Activated effector memory CD4-positive, alpha-beta T cell treated with anti-CD3 and anti-CD28 coated beads, Interleukin-2, amount 50 U/mL, for 16 hours (primary cell): Measurements from ENCODE around the gene SSR1.
"Not testable (repeated sequence)": the region's sequence is repeated elsewhere in the genome, so short reads cannot be mapped to it uniquely, and the experiment has no call there.

Source experiments
- DNase-seq: peaks from one replicate; pipeline ENCODE4 v3.0.0-alpha.2; 2020

The SSR1 gene

DNA sequence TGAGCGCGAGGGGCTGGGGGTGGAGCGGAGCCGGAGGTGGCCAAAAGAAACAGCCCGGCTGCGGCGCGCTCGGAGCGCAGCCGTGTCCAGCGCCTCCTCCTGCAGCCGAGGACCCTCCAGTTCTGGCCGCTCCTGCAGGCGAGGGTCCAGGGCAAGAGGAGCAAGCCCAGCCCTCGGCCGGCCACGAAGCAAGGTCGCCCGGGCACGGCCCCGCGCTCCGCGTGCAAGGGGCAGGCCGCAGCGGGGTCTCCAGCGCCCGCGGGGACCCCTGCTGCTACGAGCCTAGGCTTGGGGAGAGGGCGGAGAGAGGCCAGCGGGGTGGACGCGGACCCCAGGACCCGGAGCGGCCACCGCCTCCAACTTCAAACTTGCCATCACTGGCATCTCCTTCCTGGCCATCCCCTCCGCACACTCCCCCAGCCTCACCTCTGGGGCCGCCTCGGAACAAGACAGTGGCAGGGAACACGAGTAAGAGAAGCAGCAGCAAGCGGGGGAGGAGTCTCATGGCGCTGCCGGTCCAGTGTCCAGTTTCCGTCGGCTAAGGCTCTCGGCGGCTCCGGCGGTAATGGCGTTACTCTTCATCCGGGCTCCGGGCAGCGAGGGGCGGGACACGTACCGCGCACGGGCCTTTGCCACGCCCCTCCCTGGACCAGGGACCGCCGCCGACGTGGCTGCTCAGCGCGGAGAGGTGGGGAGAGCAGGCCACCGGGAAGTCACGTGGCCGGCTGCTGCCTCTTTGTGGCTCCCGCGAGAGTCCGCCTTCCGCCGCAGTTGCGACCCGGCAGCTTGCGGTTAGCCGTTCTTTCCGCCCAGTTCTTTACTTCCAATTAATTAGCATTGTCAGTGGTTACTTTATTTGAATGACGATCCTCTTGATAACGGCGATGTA, at the start of gene SSR1:
SSR1 (minus strand) TSS at position 584 of the 889 bp plus-strand sequence; CDS start at position 505, 79 bp downstream.
- DNase-seq, result peak; percentile 98

DNA sequence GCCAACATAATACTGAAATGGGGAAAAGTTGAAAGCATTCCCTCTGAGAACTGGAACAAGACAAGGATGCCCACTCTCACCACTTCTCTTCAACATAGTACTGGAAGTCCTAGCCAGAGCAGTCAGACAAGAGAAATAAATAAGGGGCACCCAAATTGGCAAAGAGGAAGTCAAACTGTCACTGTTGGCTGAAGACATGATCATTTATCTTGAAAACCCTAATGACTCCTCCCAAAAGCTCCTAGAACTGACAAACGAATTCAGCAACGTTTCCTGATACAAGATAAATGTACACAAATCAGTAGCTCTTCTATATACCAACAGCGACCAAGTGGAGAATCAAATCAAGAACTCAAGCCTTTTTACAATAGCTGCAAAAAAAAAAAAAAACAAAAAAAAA, 38.9 kb upstream of the SSR1 start:
- DNase-seq, result not testable (repeated sequence)

DNA sequence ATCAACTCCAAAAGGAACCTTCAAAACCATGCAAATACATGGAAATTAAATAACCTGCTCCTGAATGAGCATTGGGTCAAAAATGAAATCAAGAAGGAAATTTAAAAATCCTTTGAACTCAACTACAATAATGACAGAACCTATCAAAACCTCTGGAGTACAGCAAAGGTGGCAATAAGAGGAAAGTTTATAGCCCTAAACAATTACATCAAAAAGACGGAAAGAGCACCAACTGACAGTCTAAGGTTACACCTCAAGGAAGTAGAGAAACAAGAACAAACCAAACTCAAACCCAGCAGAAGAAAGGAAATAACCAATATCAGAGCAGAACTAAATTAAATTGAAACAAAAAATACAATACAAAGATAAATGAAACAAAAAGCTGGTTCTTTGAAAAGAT, 37.6 kb upstream of the SSR1 start:
- not testable (repeated sequence) for DNase-seq

DNA sequence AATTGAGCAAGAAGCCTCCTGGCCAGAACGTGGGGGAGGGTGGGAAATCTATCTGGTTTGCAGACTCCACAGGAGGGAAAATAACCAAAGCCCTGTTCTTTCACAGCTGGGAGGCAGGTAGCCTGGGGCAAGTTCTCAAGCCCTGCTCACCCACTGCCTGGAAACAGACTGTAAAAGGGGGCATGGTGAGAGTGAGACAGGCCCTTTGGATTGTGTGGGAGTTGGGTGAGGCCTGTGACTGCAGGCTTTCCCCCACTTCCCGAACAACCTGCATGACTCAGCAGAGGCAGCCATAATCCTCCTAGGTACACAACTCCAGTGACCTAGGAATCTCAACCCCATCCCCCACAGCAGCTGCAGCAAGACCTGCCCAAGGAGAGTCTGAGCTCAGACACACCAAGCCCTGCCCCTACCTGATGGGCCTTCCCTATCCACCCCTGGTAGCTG, 34.6 kb upstream of the SSR1 start:
- DNase-seq, result not testable (repeated sequence)

DNA sequence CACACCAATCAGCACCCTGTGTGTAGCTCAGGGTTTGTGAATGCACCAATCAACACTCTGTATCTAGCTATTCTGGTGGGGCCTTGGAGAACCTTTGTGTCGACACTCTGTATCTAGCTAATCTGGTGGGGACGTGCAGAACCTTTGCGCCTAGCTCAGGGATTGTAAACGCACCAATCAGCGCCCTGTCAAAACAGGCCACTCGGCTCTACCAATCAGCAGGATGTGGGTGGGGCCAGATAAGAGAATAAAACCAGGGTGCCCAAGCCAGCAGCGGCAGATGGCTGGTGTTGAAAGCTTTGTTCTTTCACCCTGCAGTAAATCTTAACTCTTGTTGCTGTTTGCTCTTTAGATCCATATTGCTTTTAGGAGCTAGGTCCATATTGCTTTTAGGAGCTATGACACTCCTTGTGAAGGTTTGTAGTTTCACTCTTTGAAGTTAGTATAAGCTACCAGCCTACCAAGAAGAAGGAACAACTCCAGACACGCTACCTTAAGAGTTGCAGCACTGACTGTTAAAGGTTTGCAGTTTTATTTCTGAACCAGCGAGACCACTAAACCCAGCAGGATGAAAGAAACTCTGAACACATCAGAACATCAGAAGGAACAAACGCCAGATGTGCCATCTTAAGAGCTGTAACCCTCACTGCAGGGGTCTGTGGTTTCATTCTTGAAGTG, 31.9 kb upstream of the SSR1 start:
- DNase-seq, result not testable (repeated sequence)

DNA sequence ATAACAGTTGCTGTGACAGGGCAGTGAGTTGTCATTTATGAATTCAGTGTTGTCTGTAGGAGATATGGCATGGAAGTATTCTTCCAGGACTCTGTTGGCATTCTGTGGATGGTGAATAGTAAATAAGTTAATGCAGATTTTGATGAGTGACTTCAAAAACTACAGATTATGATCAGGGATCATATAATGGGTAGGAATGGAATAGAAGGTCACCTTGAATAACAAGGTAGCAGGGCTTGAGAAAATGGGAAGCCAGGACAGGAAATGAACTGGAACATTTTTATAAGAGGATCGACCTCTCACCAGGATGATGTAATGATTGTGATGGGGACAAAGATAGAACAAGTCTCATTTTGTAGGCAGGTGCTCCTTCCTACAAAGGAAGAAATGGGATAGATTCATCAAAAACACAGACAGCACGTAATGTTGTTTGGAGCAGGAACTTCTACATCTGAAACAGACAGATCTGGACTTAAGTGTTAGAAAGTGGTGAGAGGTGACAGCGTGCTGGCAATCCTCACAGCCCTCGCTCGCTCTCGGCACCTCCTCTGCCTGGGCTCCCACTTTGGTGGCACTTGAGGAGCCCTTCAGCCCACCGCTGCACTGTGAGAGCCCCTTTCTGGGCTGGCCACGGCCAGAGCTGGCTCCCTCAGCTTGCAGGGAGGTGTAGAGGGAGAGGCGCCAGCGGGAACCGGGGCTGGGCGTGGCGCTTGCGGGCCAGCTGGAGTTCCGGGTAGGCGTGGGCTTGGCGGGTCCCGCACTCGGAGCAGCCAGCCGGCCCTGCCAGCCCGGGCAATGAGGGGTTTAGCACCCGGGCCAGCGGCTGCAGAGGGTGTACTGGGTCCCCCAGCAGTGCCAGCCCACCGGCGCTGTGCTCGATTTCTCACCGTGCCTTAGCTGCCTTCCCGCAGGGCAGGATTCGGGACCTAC, 30.8 kb upstream of the SSR1 start:
- DNase-seq, result no peak

DNA sequence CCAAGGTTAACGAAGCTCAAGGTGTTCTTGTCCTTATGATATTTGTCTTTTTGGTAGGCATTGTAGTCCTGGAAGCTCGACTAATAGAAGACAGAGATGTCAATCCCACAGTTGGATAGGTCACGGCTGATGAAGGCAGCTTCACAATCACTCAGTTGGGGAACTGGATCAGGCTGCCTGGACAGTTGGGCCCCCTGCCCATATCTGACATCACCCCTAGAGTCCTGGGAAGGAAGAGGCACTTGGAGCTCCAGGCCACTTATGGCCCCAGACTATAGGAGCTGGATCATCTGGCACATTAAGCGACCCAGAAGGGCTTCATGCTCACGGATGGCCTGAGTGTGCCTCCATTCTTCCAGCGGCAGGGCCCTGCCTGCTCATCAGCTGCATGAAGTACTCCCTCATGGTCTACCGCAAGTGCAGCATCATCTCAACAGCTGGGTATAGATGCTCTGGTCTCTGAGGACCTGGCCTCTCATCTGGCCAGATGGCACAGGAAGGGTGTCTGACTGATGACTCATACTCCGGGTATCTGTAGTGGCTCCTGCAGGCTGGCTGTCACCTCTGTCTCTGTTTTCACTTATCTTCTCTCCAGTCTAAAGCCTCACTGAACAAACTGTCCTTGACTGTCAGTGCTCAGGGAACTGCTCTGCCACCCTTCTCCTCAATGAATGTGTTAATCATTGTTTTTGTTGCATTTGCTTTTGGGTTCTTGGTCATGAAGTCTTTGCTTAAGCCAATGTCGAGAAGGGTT, 29.2 kb upstream of the SSR1 start:
- DNase-seq, result no peak

DNA sequence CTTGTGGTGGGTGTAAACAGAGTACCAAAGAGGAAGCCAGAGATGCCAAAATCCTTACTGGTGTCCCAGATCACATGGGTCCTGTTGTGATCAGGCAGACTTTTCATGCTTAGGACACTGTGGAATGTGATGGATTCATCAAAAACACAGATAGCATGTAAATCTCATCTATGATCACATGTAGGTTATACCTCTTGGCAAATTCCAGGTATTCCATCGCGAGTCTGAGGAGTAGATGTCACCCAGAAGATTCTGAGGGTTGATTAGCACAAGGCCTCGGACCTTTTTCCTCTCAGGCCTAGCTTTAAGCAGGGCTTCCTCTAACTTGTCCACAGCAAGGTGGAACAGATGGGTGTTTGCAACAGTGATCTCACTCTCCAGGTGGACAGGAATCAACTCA, 28.3 kb upstream of the SSR1 start:
- DNase-seq, result no peak

DNA sequence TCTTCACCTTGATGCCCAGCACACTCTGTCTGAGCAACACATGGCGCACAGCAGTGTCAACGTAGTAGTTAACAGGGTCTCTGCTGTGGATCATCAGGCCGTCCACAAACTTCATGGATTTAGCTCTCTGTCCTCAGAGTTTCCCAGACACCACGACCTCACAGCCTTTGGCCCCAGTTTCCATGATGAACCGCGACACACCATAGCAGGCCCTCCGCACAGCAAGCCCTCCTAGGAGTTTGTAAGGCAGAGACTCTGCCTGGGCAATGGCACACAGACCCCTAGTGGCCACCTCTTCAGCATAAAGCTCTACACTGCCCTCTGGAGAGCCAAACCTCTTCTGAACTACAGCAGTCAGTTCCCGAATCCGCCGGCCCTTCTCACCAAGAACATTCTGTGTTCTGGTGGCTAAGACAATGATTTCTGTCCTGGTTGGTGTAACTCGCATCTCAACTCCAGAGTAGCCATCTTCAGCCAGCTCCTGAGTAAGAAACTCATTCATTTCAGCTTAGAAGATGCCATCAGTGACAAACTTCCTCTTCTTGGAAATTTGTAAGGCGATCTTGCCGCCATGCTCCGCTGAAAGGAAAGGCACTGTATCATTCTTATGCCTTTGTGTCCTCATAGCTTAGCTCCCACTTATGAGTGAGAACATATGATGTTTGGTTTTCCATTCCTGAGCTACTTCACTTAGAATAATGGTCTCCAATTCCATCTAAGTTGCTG, 26.2 kb upstream of the SSR1 start:
- DNase-seq, result not testable (repeated sequence)

DNA sequence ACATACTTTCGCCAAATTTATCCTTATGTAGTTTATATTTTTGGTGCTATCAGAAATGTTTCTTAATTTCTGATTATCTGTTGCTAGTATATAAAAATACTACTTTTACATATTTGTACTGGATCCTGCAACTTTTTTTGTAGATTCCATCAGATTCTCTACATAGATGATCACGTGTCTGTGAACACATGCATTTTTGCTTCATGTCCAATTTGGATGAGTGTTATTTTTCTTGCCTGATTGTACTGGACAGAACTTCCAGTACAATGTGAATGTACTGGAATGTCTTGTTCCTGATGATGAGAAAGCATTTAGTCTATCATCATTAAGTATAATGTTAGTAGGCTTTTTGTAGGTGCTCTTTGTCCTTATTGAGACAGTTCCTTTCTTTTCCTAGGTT, 25.0 kb upstream of the SSR1 start:
- DNase-seq, result no peak

DNA sequence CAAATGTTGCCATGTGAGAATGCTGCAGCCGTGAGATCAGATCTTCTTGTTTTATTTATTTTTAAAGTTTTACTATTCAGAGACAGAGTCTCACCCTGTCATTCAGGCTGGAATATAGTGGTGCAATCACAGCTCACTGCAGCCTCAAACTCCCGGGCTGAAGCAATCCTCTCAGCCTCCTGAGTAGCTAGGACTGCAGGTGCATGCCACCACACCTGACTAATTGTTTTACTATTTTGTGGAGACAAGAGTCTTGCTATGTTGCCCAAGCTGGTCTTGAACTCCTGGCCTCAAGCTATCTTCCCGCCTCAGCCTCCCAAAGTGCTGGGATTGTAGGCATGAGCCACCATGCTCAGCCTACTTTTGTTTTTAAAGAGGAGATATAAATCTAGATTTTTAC, 22.5 kb upstream of the SSR1 start:
- DNase-seq, result no peak

DNA sequence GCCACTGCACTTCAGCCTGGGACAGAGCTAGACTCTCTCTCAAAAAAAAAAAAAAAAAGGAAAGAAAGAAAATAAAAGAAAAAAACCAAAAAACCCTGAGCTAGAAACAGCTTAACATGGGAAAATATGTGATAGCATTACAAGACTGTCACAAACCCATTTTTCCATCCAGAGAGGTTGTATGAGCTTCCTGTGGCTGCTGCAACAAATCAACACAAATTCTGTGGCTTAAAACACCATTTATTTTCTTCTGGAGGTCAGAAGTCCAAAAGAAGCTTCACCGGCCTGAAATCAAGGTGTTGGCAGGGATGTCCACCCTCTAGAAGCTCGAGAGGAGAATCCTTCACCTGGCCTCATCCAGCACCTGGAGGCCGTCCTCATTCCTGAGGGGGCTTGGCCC, 21.7 kb upstream of the SSR1 start:
- DNase-seq, result no peak

DNA sequence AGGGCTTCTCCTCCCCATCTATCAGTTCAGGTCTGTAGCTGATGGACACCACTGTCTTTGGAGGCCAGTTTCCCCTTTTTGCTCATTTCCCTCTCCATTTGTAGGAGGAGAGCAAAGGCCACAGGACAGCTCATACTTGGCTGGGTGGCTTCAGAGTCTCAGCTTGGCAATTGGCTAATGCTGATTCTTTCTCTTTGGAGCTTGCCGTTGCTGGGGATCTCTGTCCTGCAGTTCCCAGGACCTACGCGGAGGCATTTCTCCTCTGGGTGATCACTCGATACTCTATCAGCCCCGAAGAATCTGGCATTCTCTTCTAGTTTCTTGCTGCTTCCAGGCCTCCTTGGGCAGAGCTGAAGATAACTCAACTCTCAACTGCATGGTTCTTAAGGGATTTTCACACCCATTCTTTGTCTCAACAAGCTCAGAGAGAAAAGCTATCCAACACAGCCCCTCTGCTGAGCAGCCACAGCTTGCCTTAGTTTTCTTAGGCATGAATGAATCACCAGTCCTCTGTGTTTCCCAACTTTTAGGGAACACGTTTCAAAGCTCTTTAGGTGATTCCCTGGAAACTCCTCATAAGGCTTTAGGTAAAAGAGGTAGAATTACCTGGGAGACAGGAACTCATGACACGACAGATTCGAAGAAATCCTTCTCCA, 19.2 kb upstream of the SSR1 start:
- DNase-seq, result no peak

DNA sequence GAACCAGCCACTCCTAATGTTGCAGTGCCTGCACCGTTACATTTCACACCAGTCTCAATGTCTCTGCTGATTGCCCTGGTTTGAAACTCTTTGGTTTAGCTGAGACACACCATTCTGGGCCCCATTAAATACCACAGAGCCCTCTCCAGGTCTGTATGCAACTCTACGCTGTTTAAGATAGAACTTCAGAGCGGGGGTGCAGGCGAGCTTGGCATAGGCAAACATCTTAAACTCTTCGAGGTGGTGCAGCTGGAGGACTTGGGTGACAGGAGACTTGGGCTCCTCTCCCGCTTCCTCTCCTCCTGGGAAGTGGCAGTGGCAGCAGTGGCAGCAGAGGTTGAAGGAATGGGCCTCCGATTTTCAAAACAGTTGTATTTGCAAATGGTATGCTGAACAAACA, 18.5 kb upstream of the SSR1 start:
- DNase-seq, result no peak

DNA sequence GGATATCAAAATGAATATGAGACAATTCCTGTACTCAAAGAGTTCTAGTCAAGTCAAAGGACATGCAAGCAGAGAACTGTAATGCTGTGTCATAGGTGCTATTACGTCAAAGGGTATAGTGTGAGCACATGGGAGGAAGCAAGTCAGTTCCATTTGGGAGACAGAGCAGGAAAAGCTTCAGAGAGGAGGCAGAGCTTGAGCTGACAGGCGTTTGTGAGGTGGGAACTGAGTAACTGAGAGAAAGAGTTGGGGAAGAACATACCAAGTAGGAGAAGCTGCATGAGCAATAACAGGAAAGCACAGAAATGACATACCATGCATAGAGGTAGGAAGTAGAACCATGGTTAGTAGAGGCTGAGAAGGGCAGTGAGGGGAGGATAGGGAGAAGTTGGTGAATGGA, 15.2 kb upstream of the SSR1 start:
- DNase-seq, result no peak

DNA sequence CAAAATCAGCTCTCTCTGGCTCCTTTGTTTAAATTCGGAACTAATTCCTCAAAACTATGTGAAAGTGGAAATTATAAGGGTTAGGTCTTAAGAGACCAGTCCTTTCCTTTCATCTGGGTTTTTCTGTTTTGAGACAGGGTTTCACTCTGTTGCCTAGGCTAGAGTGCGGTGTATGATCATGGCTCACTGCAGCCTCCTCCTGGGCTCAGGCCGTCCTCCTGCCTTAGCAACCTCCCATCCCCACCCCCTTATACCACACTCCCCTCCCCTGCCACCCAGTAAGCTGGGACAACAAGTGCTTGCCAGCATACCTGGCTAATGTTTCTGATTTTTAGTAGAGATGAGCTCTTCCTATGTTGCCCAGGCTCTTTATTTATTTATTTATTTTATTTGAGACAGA, 12.8 kb upstream of the SSR1 start:
- DNase-seq, result no peak

DNA sequence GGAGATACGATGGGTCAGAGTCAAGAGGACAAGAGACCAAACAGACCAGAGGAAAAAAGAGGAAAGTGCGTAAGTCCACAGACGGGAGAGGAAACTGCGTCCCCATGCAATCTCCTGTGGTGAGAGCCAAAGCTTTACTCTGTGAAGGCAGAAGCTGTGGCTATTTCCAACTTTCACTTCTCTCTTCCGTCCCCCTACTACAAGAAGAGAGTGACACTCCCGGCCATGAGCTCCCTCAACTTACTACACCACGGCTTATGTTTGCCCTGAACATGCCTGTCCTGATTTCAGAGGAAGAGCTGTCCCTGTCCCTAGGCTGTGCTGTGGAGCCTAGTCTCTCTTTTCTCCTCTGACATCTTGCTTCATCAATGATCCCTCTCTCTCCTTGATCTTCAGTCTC, 11.5 kb upstream of the SSR1 start:
- no peak for DNase-seq

DNA sequence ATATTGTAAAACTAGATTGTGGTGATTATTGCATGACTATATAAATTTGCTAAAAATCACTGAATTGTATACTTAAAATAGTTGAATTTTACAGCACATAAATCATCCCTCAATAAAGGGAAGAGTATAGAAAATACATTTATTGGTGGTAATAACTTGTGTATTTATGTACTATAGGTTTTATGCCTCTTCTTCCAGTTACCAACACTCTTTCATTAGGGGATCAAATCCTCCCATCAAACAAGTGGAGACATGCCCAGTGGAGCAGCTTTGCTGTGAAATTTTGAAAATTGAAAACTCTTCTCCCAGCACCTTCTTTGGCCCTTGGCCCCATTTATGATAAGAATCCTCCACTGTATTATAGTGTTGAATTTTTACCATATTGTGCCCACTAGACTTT, 10.1 kb upstream of the SSR1 start:
- no peak for DNase-seq

DNA sequence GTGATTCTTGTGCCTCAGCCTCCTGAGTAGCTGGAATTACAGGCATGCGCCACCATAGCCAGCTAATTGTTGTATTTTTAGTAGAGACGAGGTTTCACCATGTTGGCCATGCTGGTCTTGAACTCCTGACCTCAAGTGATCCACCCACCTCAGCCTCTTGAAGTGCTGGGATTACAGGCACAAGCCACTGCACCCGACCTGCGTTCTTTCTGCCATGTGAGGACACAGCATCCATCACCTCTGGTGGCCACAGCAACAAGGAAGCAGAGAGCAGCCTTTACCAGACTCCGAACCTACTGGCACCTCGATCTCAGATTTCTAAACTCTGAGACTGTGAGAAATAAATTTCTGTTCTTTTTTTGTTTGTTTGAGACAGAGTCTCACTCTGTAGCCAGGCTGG, 8.9 kb upstream of the SSR1 start:
- not testable (repeated sequence) for DNase-seq

DNA sequence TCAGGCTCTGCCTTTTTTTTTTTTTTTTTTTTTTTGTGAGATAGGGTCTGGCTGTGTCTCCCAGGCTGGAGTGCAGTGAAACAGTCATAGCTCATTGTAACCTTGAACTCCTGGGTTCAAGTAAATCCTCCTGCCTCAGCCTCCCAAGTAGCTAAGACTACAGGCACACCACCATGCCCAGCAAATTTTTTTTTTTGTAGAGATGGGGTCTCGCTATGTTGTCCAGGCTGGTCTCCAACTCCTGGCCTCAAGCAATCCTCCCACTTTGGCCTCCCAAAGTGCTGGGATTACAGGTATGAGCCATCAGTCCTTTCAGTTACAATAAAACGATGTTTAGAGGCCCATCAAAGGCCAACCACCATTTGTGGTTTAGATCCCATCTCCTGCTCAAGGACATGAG, 6.4 kb upstream of the SSR1 start:
- DNase-seq, result not testable (repeated sequence)

DNA sequence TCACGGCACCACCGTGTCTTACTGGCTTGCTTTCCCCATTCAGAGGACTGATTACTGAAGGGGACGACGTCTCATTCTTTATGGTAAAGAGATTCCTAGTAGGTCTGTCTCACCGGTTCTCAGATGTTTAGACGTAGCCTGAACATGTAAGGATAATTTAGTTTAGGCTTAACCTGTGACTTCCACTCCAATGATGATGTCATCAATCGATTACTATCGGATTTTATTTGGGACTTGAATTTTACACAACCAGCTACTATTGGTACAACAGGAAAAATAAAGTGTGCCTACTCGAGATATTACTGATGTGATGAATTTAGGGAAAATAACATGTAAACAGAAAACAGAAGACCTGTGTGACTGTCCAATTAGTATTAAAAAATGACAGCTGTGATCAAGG, 4.5 kb upstream of the SSR1 start:
- DNase-seq, result no peak
